CD4-positive, CD25-positive, alpha-beta regulatory T cell (primary cell): ENCODE results near the gene ERC1. TPM values are rescaled to one million over a fixed set of nuclear protein-coding genes. Genes with fewer than 3 reads are reported as not detected.
A peak's percentile ranks its signal among the peaks of the same experiment; 100 is the strongest.
"Not testable (repeated sequence)": the region's sequence is repeated elsewhere in the genome, so short reads cannot be mapped to it uniquely, and the experiment has no call there.

Experiments
- ATAC-seq, 2 donors: fragments of 150-1000 bp; cut with Tn5 transposase; one replicate each; pipeline ENCODE4 v1.10.0; 2021; ENCODE audit warnings: low read depth in 2 of 2, moderate number of reproducible peaks in 2 of 2, moderate library complexity in 1 of 2
- DNase-seq, 3 donors: peaks; one replicate each; pipeline versions ENCODE4 v3.0.0 to v3.0.0-alpha.2; 2012 to 2022; ENCODE audit warnings: mixed read lengths in 1 of 3
- H3K27ac ChIP-seq: one replicate; pipeline ENCODE4 v1.7.0; 2013; ENCODE audit warnings: mild to moderate bottlenecking, low read length; ENCODE audit not compliant: insufficient read depth, poor library complexity, severe bottlenecking
- H3K27me3 ChIP-seq: one replicate; pipeline ENCODE4 v1.7.0; 2013; ENCODE audit warnings: low read length; ENCODE audit not compliant: control insufficient read depth, insufficient read depth
- H3K36me3 ChIP-seq: one replicate; pipeline ENCODE4 v1.7.0; 2013; ENCODE audit warnings: mild to moderate bottlenecking, low read length, moderate library complexity; ENCODE audit not compliant: control insufficient read depth, insufficient read depth
- H3K4me1 ChIP-seq: 2 replicates; pipeline ENCODE4 v1.7.0; 2013; ENCODE audit warnings: mild to moderate bottlenecking, low read length; ENCODE audit not compliant: insufficient read depth, control insufficient read depth, poor library complexity, severe bottlenecking
- H3K4me3 ChIP-seq: one replicate; pipeline ENCODE4 v1.7.0; 2013; ENCODE audit warnings: low read depth, mild to moderate bottlenecking, low read length, moderate library complexity
- H3K9me3 ChIP-seq, 2 experiments: 1 replicate in 1 of 2; 2 replicates in 1 of 2; pipeline ENCODE4 v1.7.0; 2013; ENCODE audit warnings: low read length in 2 of 2, mild to moderate bottlenecking in 1 of 2, moderate library complexity in 1 of 2; ENCODE audit not compliant: control insufficient read depth in 2 of 2
- H3K27ac Mint-ChIP-seq, 3 donors: one replicate each; pipeline ENCODE4 v1.8.0; 2020 to 2022; ENCODE audit warnings: mild to moderate bottlenecking in 3 of 3, mixed read lengths in 3 of 3, moderate library complexity in 2 of 3
- H3K27me3 Mint-ChIP-seq: one replicate; pipeline ENCODE4 v1.8.0; 2022; ENCODE audit warnings: mild to moderate bottlenecking, mixed read lengths
- H3K36me3 Mint-ChIP-seq: one replicate; pipeline ENCODE4 v1.8.0; 2020; ENCODE audit warnings: mixed read lengths
- H3K4me1 Mint-ChIP-seq, 4 donors: one replicate each; pipeline ENCODE4 v1.8.0; 2020 to 2022; ENCODE audit warnings: mixed read lengths in 4 of 4, mild to moderate bottlenecking in 1 of 4
- H3K4me3 Mint-ChIP-seq, 4 donors: one replicate each; pipeline ENCODE4 v1.8.0; 2020 to 2022; ENCODE audit warnings: mild to moderate bottlenecking in 4 of 4, mixed read lengths in 4 of 4, moderate library complexity in 3 of 4
- H3K9me3 Mint-ChIP-seq, 7 donors: one replicate each; pipeline ENCODE4 v1.8.0; 2020 to 2022; ENCODE audit warnings: mixed read lengths in 7 of 7, mild to moderate bottlenecking in 3 of 7, moderate library complexity in 2 of 7
- polyA plus RNA-seq, 4 donors: library from polyadenylated mRNA; unstranded; fragments of 300-500 nt; fragmentation: Illumina TruSeq; gene quantifications; one replicate each; pipeline ENCODE4 v1.2.3, GENCODE V29; 2021
- total RNA-seq: library from RNA; stranded (reverse); gene quantifications from one replicate; pipeline ENCODE4 v1.2.3, GENCODE V29; 2022

ERC1 gene
- total and polyA plus RNA-seq, 5 donors from 2014 or later = 5.7 to 46.5 (median 7.6) TPM

- no peak overlapping the region for H3K27ac Mint-ChIP-seq
- ATAC-seq = no peak
- no peaks in the 10 kb centered on the region for H3K27me3 Mint-ChIP-seq
- no peak overlapping the region for H3K4me3 ChIP-seq
- H3K9me3 Mint-ChIP-seq = no peaks in the 10 kb centered on the region
- peaks cover 24 to 41% (median 30%) of the 10 kb centered on the region in 4 donors for H3K4me1 Mint-ChIP-seq
- DNase-seq = no peak
- H3K4me3 Mint-ChIP-seq = no peak overlapping the region
- no peaks in the 10 kb centered on the region for H3K36me3 ChIP-seq
- no peak overlapping the region for H3K27ac ChIP-seq
- no peaks in the 10 kb centered on the region for H3K9me3 ChIP-seq
- H3K36me3 Mint-ChIP-seq = peaks cover 7% of the 10 kb centered on the region
- H3K4me1 ChIP-seq = peaks cover 5% of the 10 kb centered on the region
- no peaks in the 10 kb centered on the region for H3K27me3 ChIP-seq
Observed at GRCh38 chr12:1132311-1132710, 141.3 kb downstream of the ERC1 start.

DNA sequence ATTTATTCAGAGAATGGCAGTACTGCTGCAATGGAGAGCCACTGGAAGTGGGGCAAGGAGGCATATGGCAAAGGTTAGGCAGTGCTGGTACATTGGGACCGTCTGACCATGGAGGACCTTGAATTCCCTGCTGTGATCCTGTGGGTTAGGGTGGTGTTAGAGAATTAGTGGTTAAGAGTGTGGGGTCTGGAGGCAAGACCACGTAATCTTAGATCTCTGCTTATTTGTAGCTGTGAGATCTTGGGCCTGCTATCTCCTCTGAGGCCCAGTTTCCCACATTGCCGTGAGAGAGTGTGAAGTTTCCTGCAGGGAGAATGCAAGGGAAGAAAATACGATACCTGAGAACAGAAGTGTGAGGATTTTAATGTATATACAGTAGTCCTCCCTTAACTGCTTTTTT, 147.7 kb downstream of the ERC1 start:
- Mint-ChIP-seq H3K27me3 (no peaks in the 10 kb centered on the region), H3K4me3 (no peak overlapping the region), H3K4me1 (peaks cover 0 to 11% (median 7%) of the 10 kb centered on the region in 4 donors), H3K27ac (no peak overlapping the region), H3K36me3 (peaks cover 13% of the 10 kb centered on the region), H3K9me3 (no peaks in the 10 kb centered on the region)
- Histone ChIP-seq H3K9me3 (no peaks in the 10 kb centered on the region), H3K4me3 (no peak overlapping the region), H3K27ac (no peak overlapping the region), H3K4me1 (no peaks in the 10 kb centered on the region), H3K36me3 (no peaks in the 10 kb centered on the region), H3K27me3 (no peaks in the 10 kb centered on the region)
- no peak for DNase-seq
- no peak for ATAC-seq

DNA sequence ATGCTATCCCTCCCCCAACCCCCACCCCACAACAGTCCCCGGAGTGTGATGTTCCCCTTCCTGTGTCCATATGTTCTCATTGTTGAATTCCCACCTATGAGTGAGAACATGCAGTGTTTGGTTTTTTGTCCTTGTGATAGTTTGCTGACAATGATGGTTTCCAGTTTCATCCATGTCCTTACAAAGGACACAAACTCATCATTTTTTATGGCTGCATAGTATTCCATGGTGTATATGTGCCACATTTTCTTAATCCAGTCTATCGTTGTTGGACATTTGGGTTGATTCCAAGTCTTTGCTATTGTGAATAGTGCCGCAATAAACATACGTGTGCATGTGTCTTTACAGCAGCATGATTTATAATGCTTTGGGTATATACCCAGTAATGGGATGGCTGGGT, 155.7 kb downstream of the ERC1 start:
- H3K27ac Mint-ChIP-seq, DNase-seq, H3K4me3 Mint-ChIP-seq, H3K4me1 ChIP-seq, H3K9me3 ChIP-seq, H3K36me3 ChIP-seq, H3K27me3 Mint-ChIP-seq, H3K27ac ChIP-seq, H3K9me3 Mint-ChIP-seq, H3K27me3 ChIP-seq, ATAC-seq, H3K4me3 ChIP-seq, H3K4me1 Mint-ChIP-seq: not testable (repeated sequence)
- H3K36me3 Mint-ChIP-seq = peaks cover 32% of the 10 kb centered on the region

GRCh38 chr12:1147821-1148220, 156.8 kb downstream of the ERC1 start:
- Histone ChIP-seq H3K4me3 (no peak overlapping the region), H3K27ac (no peak overlapping the region), H3K36me3 (peaks cover 3% of the 10 kb centered on the region), H3K9me3 (no peaks in the 10 kb centered on the region), H3K4me1 (no peaks in the 10 kb centered on the region), H3K27me3 (no peaks in the 10 kb centered on the region)
- Mint-ChIP-seq H3K4me3 (no peak overlapping the region), H3K36me3 (peaks cover 36% of the 10 kb centered on the region), H3K27me3 (no peaks in the 10 kb centered on the region), H3K4me1 (peaks cover 0 to 6% (median 5%) of the 10 kb centered on the region in 4 donors), H3K9me3 (no peaks in the 10 kb centered on the region), H3K27ac (no peak overlapping the region)
- ATAC-seq (no peak), DNase-seq (no peak)

- Histone ChIP-seq H3K27ac (no peak overlapping the region), H3K36me3 (peaks cover 7% of the 10 kb centered on the region), H3K27me3 (no peaks in the 10 kb centered on the region), H3K4me1 (no peaks in the 10 kb centered on the region), H3K4me3 (no peak overlapping the region), H3K9me3 (no peaks in the 10 kb centered on the region)
- peaks cover 0 to 7% (median 0%) of the 10 kb centered on the region in 4 donors for H3K4me1 Mint-ChIP-seq
- H3K27me3 Mint-ChIP-seq = no peaks in the 10 kb centered on the region
- H3K4me3 Mint-ChIP-seq = no peak overlapping the region
- DNase-seq = no peak
- H3K9me3 Mint-ChIP-seq = no peaks in the 10 kb centered on the region
- peak overlapping the region in 1 of 3 donors; percentile 32 for H3K27ac Mint-ChIP-seq
- H3K36me3 Mint-ChIP-seq = peaks cover 28% of the 10 kb centered on the region
- ATAC-seq = no peak
Observed at GRCh38 chr12:1157046-1157445, 166.0 kb downstream of the ERC1 start.

DNA sequence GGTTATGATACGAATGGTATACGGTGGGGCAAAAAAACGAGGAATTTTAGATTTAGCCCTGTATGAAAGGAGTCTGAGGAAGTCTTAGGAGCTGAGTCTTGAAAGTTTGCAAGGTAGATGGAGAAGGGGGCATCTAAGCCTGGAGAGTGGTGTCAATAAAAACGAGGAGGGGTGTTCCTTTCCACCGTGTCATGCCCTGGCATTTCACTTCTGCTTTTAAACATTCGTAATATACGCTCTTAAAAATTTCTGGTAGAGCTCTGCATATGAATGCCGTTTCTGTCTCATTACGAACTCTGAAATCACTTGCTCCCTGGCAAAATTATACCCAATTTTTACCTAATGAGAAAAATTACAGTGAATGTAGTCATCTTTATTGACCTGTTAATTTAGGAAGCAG, 170.2 kb downstream of the ERC1 start:
- Mint-ChIP-seq H3K9me3 (no peaks in the 10 kb centered on the region), H3K27me3 (no peaks in the 10 kb centered on the region), H3K4me1 (peaks cover 0 to 5% (median 2%) of the 10 kb centered on the region in 4 donors), H3K27ac (no peak overlapping the region), H3K36me3 (peaks cover 15% of the 10 kb centered on the region), H3K4me3 (no peak overlapping the region)
- Histone ChIP-seq H3K4me3 (no peak overlapping the region), H3K4me1 (no peaks in the 10 kb centered on the region), H3K36me3 (peaks cover 3% of the 10 kb centered on the region), H3K9me3 (no peaks in the 10 kb centered on the region), H3K27me3 (no peaks in the 10 kb centered on the region), H3K27ac (no peak overlapping the region)
- DNase-seq (no peak), ATAC-seq (no peak)

DNA sequence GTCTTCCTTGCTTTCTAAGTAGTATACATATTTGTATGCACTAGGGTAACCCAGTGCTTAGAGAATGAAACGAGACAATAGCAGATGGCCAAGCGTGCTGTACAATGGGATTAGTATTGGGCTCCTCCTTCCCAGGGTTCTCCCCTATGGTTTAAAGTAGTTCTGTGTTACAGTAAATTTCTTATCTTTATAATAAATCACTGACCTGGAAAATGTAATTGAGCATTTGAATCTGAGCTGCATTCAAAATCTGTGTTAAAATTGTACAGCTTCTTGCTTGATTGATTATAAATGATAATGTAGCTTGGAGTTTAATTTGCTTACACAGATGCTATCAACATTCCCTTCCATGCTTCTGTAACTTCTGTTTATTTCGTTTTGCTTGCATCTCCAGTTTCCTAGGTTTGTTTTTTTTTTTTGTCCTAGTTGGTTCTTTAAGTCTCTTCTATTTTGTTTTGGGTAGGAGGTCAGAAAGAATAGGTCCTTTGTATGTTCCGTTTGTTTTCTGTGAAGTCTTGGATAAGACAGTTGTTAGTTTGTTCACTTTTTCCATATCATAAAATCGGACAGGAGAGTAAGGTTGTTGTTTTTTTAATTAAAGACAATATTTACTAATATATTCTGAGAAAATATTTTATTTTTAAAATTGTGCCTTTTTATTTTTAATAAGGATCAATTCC, 171.2 kb downstream of the ERC1 start:
- Mint-ChIP-seq H3K9me3 (no peaks in the 10 kb centered on the region), H3K27ac (peak overlapping the region in 1 of 3 donors; percentile 30), H3K4me3 (no peak overlapping the region), H3K27me3 (no peaks in the 10 kb centered on the region), H3K36me3 (peaks cover 16% of the 10 kb centered on the region), H3K4me1 (peaks cover 0 to 11% (median 2%) of the 10 kb centered on the region in 4 donors)
- Histone ChIP-seq H3K27me3 (no peaks in the 10 kb centered on the region), H3K9me3 (no peaks in the 10 kb centered on the region), H3K4me1 (no peaks in the 10 kb centered on the region), H3K4me3 (no peak overlapping the region), H3K36me3 (peaks cover 3% of the 10 kb centered on the region), H3K27ac (no peak overlapping the region)
- no peak for DNase-seq
- no peak for ATAC-seq

DNA sequence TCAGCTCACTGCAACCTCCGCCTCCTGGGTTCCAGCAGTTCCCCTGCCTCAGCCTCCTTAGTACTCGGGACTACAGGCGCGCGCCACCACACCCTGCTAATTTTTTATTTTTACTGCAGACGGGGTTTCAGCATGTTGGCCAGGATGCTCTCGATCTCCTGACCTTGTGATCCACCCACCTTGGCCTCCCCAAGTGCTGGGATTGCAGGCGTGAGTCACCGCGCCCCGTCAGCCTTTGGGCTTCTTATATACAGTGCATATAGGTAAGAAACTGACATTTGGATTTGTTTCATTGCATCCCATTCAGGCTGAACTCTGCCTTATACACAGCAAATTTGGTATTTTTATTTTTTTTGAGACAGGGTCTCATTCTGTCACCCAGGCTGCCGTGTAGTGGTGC, 176.8 kb downstream of the ERC1 start:
- Histone ChIP-seq H3K36me3 (peaks cover 5% of the 10 kb centered on the region), H3K27ac (no peak overlapping the region), H3K4me1 (no peaks in the 10 kb centered on the region), H3K9me3 (no peaks in the 10 kb centered on the region), H3K27me3 (no peaks in the 10 kb centered on the region), H3K4me3 (no peak overlapping the region)
- DNase-seq (no peak), ATAC-seq (no peak)
- Mint-ChIP-seq H3K27me3 (no peaks in the 10 kb centered on the region), H3K27ac (no peak overlapping the region), H3K4me1 (peaks cover 0 to 6% (median 5%) of the 10 kb centered on the region in 4 donors), H3K36me3 (peaks cover 16% of the 10 kb centered on the region), H3K4me3 (no peak overlapping the region), H3K9me3 (no peaks in the 10 kb centered on the region)
